GM18520 (cell line): ENCODE data around the gene ARMH3.
A peak's percentile ranks its signal among the peaks of the same experiment; 100 is the strongest.

Experiments used
- ATAC-seq: cut with Tn5 transposase; IDR thresholded peaks from one replicate; pipeline ENCODE4 v1.9.1; 2021; ENCODE audit not compliant: unreplicated experiment

The ARMH3 gene

GRCh38 chr10:101835362-101835761 is 220.6 kb downstream of the ARMH3 start:
- no peak for ATAC-seq

DNA sequence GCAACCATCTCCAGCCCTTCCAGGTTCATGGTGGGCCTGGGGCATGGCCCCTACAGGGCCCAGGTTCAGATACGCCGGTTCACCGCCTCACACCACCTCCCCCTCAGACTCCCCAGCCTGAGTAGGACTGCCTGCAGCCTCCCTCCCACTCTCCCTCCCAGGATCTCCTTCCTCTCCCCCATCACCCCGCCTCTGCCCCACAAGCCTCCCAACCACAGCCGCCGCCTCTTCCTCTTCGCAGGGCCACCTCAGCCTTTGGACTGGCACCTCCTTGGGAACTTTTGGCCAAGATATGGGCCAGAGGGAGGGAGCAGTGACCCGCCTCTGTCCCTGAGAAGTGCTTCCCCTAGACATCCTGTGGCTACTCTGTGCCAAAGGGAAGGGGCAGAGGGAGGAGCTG is 221.6 kb downstream of the ARMH3 start:
- ATAC-seq = no peak

GRCh38 chr10:101833466-101833865 is 222.5 kb downstream of the ARMH3 start:
- no peak for ATAC-seq

DNA sequence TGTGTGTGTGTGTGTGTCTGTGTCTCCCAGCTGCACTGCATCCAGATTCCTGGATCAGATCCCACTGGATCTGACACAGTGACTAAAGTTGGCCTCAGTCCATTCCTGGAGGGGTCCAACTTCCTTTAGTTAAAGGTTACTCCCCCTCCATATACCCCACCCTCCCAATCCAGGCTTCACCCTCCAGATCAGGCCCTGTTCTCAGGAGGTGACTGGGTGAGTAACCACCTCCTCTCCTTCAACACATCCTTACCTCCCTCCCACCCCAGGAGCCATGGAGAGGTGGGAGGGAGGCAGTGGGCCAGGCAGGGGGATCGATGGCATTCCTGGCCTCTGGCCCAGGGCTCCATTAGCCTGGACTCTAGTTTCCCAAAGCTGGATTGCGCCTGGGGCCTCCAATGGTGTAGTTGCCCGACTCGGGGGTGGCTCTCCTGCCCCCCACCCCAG is 223.6 kb downstream of the ARMH3 start:
- no peak for ATAC-seq

GRCh38 chr10:101831169-101831811 is 224.7 kb downstream of the ARMH3 start:
- no peak for ATAC-seq

DNA sequence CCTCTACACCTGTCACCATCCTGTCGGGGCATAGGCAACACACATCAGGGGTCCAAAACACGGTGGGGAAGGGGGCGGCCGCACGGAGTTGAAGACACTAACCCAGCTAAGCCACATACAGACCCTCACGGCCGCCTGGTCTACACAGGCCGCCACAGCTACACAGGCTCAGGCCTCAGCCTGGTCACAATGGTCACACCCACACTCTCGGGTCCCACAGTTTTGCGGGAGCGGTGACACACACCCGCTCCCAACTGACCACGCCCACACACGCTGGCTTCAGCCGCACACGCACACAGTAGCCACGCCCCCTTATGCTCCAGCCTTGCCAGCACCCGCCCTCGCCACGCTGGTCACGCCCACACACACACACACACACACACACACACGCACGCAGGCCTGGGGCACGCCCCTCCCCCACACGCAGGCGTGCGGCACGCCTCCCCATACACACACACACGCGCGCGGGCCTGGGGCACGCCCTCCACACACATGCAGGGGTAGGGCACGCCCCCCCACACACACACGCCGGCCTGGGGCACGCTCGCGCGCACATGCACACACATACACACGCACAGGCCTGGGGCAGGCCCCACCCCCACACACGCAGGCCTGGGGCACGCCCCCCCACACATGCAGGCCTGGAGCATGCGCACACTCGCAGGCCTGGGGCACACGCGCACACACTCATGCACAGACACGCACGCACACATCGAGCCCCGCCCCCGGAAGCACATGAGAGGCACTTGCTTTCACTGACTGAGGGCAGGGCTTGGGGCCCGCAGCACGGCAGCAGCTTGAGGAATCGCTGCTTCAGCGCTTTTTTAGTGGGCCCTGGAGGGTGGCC is 225.4 kb downstream of the ARMH3 start:
- peak; percentile 54 for ATAC-seq

DNA sequence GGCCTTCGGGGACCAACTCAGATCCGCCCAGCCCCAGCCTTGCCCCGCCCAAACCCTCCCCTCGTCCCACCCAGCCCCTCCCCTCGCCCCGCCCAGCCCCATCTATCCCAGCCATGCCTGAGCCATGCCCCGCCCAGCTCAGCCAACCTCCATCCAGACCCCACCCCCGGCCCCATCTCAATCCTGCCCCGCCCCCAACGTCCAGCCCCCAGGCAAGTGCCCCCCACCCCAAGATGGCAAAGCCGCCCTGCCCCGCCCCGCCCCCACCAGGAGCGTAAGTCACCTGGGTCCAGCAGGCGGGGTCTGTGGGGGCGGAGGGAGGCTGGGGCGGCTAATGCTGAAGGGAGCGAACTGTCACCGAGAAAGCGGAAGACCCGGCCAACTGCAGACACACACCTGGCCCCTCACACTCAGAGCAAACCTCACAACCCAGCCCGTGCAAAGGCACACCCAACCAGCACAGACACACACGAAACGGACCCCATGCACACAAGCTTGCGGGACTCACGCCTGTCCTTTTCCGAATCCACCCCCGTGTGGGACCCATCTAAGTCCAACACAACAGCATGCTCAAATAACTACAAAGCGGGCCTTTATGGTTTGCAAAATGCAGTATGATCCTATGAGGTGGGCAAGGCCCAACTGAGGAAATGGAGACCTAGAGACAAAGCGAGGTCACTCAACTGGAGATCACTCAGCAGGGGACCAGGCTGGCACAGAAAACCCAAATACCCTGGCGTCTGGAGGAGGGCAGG is 226.2 kb downstream of the ARMH3 start:
- ATAC-seq = peak; percentile 4

DNA sequence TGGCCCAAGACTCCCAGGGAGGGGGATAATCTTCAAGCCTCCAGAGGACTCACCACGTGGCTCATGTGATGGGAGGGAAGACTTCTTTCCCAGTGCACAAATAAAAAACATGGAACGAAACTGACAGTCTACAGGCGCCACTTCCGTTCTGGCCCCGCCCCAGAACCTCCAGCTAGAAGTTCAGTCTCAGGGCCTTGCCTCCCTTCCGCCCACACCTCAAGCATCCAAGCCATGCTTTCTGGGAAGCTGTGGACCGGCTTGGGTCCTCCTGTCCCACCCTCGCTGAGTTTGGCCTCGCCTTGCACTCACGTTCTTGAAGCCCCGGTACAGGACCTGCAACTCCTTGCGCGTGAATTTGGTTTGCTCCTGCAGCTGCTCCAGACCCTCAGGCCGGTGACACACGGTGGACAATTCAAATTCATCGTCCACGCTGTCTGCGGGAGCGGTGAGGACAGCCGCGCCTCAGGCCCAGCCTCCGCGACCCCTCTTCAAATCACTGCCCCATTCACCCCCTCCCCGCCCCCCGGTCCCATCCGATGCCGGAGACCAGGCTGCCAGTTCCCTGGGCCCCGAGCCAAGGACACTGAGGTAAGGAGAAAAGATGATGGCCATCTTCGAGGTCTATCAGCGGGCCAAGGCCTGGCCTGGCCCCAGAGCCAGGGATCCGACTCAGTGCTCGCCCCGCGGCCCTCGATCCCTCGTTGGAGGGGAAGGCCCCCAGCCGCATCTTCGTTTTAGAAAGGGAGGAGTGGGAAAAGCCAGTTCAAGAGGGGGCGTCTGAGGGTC is 227.0 kb downstream of the ARMH3 start:
- no peak for ATAC-seq

DNA sequence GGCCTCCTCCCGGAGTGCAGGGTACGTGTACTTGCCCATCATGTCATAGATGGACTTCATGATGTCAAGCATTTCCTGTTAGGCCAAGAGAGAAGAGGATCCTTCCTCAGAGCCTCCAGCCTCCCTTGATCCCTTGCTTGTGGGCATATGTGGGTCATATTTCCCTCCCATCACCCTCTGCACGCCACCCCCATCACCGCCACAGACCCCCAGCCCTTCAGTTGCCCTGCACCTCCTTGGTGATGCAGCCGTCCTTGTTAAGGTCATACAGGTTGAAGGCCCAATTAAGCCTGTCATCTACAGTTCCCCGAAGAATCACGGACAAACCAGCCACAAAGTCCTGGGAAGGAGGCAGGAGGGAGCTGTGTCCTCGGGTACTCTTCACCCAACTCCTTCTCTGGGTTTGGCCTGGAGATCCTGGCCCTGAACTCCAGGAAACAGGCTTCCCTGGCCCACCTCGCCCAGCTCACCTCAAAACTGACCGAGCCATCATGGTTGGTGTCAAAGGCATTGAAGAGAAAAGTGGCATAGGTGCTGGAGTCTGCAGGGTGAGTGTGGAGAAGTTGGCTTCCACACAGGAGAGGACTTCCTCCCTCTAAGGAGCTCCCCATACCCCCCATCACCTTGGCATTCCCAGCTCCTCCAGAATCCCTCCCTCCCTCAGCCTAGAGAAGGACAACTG is 227.9 kb downstream of the ARMH3 start:
- no peak for ATAC-seq

DNA sequence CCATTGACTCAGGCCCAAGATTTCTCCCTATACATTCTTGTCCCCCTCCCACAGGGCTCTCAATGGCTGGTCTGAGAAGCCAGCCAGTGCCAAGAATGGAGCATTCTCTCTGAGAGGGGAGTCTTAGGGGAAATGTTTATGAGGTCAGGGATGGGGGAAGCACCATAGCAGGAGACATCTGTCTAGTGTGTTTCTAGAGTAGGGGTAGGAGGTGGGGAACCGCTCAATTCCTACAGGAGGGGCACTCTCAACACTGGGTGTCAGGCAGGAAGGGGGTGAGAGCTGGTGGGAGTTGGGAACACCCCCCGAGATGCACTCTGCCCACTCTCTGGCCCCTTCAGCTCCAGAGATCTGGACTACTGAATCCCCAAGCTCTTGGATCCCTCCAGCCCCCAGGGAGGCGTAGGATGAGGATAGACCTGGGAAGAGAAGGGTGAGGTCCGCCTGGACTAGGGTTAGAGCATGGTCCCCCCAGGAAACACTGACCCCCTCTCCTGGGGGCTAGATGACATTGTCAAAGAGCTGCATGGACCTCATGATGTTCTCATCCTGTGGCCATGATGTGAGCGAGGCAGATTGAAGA is 229.0 kb downstream of the ARMH3 start:
- no peak for ATAC-seq

DNA sequence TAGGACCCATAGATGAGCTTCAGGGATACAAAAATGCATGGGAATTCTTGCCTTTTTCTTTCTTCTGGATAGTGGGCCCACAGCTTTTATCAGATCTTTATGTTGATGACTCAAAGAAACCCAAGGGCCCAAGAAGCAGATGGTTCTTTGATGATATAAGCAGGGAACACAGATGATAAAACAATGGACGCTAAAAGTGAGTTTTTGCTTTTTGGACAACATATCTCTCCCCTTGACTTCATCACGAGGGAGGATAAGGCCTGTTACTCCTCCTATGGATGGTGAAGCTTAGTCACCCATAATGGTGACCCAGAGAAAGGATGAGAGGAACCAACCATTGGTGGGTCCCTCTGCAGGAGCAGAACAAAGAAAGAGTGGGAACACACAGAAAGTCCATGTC is 231.2 kb downstream of the ARMH3 start:
- no peak for ATAC-seq

DNA sequence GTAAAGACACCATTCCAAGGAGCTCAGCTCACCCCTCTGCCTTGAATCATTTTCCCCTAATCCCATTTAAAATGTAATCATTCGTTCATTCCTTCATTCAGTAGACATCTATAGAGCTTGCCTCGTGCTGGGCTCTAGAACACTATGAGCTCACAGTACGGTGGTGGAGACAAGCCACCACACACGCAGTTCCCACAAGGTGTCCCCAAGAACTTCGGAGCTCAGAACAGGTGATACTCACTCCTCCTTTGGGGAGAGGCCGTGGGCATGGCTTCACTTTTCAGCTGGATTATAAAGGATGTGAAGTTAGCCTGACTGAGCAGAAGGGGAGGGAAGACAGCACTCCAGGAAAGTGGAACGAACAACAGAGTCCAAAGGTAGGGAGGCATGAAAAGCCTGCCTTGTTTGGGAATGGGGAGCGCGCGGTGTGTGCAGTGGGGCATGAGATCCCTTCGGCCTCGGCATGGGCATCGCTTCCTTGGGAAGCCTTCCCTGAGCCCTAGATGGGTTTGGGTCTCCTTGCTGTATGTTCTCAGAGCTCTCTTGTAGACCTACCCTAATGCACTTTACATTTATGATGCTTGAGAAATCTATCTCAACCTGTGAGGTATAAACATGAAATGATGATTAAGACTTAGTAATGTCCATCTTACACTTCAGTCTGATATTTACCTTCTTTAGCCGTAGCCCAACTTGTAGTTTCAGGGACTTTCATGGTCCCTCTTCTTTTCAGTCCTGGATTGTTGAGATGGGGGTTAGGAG is 236.9 kb downstream of the ARMH3 start:
- peak; percentile 2 for ATAC-seq

DNA sequence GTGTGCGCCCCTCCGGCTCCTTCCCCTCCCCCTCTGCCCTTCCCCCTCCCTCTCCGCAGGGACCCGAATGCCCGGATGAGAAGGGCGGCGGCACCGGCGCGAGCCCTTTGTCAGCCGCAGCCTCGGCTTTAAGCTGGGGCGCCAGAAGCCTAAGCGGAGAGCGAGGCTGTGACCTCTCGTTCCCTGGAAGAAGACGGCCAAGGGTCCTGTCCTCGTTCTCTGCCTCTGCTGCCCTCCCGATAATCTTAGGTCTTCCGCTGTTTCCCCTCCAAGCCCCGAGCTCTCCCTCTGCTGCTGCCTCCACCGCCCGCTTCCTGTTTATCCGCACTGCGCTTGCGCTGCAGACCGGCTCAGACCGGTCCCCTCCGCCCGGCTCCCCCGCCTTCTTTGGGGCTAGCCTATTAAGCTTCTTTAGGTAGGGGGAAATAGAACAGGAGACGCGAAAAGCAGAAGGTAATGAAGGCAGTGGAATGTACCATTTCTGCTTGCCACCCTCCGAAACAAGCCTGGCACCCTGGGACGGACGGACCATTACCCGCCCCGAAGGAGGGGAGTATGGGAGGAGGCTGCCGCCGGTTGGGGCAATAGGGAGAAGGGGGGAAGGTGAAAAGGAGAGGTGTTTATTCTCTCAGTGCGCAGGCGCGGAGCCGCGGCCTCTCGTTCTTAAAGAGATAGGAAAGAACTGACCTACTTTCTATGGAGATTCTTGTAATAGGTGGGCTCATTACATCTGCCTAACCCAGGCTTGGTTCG is 237.7 kb downstream of the ARMH3 start, which contains the start of gene OGA:
TSS of gene OGA (minus strand) at position 326 of the 753 bp plus-strand sequence. CDS start 422 bp downstream, outside the sequence.
- peak; percentile 88 for ATAC-seq

- ATAC-seq = no peak
These were observed 238.4 kb downstream of the ARMH3 start for GRCh38 chr10:101817337-101818118.

DNA sequence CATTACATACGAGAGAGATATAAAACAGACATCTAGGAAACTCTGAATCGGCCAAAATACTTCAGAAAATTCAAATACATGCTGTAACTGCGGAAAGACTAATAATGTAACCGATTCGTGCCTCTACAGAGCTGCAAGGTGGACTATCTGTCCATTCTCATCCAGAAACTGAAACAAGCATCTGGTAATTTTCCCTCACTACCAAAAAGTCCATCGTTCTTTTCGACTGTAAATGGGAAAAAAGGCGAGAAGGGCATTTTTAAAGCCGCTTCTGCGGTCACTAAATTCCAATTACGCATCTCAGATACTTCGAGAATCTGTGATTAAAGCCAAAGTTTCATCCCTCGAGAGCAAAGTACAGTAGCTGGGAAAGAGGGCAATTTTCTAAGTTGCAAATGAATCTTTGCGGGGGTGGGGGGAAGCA is 239.0 kb downstream of the ARMH3 start:
- ATAC-seq = no peak

DNA sequence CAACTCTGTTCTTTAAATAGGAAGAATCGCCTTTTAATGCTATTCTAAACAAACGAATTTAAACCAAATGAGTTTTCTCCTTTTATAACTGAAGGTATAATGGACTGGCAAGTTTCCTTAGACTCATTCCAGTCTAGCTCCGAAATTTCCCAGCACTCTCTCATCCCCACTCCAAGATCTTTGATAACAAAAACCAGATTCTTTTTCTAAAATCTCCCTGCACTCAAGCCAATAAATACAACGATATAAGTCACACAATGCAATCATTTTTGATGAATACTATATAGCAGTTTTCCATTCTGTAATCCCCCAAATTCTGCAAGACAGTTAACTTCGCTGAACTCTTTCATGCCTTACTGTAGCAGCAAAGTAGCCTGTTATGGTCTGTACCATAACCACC is 239.6 kb downstream of the ARMH3 start:
- ATAC-seq = no peak

DNA sequence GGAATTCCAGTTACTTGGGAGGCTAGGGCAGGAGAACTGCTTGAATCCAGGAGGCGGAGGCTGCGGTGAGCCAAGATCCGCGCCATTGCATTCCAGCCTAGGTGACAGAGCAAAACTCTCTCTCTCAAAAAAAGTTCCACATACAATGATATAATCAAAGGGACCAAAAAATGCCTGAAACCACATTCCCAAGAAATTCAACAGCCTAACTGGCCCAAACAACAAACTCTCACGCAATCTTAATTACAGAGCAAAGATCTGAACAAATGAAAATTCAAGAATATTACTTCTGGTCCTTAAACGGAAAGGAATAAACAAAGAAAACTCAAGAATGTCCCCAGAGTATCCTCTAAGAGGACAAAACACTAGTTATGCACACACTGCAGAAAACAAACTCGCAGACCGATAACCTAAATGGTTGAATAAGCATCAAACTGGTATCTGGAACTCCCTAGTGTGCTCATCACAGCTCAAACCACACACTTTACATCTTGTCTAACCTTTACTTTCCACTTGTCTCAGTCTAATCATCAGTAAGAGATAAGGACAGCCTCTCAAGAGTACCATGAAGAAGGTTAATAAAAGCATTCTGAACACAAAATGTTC is 241.4 kb downstream of the ARMH3 start:
- no peak for ATAC-seq
